ENCODE data around the gene TFDP1.

- TF ChIP-seq, protein P1, sequence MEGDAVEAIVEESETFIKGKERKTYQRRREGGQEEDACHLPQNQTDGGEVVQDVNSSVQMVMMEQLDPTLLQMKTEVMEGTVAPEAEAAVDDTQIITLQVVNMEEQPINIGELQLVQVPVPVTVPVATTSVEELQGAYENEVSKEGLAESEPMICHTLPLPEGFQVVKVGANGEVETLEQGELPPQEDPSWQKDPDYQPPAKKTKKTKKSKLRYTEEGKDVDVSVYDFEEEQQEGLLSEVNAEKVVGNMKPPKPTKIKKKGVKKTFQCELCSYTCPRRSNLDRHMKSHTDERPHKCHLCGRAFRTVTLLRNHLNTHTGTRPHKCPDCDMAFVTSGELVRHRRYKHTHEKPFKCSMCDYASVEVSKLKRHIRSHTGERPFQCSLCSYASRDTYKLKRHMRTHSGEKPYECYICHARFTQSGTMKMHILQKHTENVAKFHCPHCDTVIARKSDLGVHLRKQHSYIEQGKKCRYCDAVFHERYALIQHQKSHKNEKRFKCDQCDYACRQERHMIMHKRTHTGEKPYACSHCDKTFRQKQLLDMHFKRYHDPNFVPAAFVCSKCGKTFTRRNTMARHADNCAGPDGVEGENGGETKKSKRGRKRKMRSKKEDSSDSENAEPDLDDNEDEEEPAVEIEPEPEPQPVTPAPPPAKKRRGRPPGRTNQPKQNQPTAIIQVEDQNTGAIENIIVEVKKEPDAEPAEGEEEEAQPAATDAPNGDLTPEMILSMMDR (IDR thresholded peaks at IDR 0.05; ENCODE audit: insufficient read depth, low read length) = no peak
- TF ChIP-seq SPI1 (IDR thresholded peaks at IDR 0.05; ENCODE audit: borderline replicate concordance, low read depth) (no peak), GABPA (IDR thresholded peaks at IDR 0.05; ENCODE audit: low read depth) (no peak), POLR2AphosphoS5 (IDR thresholded peaks at IDR 0.05; ENCODE audit: low read depth) (no peak)
- TF ChIP-seq, protein P2, sequence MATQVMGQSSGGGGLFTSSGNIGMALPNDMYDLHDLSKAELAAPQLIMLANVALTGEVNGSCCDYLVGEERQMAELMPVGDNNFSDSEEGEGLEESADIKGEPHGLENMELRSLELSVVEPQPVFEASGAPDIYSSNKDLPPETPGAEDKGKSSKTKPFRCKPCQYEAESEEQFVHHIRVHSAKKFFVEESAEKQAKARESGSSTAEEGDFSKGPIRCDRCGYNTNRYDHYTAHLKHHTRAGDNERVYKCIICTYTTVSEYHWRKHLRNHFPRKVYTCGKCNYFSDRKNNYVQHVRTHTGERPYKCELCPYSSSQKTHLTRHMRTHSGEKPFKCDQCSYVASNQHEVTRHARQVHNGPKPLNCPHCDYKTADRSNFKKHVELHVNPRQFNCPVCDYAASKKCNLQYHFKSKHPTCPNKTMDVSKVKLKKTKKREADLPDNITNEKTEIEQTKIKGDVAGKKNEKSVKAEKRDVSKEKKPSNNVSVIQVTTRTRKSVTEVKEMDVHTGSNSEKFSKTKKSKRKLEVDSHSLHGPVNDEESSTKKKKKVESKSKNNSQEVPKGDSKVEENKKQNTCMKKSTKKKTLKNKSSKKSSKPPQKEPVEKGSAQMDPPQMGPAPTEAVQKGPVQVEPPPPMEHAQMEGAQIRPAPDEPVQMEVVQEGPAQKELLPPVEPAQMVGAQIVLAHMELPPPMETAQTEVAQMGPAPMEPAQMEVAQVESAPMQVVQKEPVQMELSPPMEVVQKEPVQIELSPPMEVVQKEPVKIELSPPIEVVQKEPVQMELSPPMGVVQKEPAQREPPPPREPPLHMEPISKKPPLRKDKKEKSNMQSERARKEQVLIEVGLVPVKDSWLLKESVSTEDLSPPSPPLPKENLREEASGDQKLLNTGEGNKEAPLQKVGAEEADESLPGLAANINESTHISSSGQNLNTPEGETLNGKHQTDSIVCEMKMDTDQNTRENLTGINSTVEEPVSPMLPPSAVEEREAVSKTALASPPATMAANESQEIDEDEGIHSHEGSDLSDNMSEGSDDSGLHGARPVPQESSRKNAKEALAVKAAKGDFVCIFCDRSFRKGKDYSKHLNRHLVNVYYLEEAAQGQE (IDR thresholded peaks at IDR 0.05; ENCODE audit: insufficient replicate concordance, low read depth) = no peak
Measured at GRCh38 chr13:113609616-113610015, 25.1 kb downstream of the TFDP1 start.

All from HL-60 (cell line).